Activated T-cell treated with anti-CD3 and anti-CD28 coated beads, Interleukin-2, amount 50 U/mL, for 4 hours (primary cell): ENCODE measurements around the gene ETFA. TPM values are rescaled to one million over a fixed set of nuclear protein-coding genes. Genes with fewer than 3 reads are reported as not detected.

Experiments used
- ATAC-seq, 2 donors: fragments of 200-7000 bp; cut with Tn5 transposase; one replicate each; pipeline ENCODE4 v1.10.0; 2021
- DNase-seq: peaks from one replicate; pipeline ENCODE4 v3.0.0-alpha.2; 2020
- H3K27me3 Mint-ChIP-seq: one replicate; pipeline ENCODE4 v1.8.0; 2021; ENCODE audit warnings: low read depth, mixed read lengths
- H3K36me3 Mint-ChIP-seq: one replicate; pipeline ENCODE4 v1.8.0; 2022; ENCODE audit warnings: mixed read lengths; ENCODE audit not compliant: insufficient read depth
- H3K4me1 Mint-ChIP-seq: one replicate; pipeline ENCODE4 v1.8.0; 2021; ENCODE audit warnings: low read depth, mixed read lengths
- H3K4me3 Mint-ChIP-seq: one replicate; pipeline ENCODE4 v1.8.0; 2021; ENCODE audit warnings: mild to moderate bottlenecking, moderate library complexity, mixed read lengths
- H3K9me3 Mint-ChIP-seq: one replicate; pipeline ENCODE4 v1.8.0; 2021; ENCODE audit warnings: mixed read lengths
- total RNA-seq, 3 donors: library from RNA; stranded (reverse); gene quantifications; one replicate each; pipeline ENCODE4 v1.2.1, GENCODE V29; 2021

Gene ETFA
- total RNA-seq, 3 donors from 2014 or later, result 129 to 145 (median 143) TPM

DNA sequence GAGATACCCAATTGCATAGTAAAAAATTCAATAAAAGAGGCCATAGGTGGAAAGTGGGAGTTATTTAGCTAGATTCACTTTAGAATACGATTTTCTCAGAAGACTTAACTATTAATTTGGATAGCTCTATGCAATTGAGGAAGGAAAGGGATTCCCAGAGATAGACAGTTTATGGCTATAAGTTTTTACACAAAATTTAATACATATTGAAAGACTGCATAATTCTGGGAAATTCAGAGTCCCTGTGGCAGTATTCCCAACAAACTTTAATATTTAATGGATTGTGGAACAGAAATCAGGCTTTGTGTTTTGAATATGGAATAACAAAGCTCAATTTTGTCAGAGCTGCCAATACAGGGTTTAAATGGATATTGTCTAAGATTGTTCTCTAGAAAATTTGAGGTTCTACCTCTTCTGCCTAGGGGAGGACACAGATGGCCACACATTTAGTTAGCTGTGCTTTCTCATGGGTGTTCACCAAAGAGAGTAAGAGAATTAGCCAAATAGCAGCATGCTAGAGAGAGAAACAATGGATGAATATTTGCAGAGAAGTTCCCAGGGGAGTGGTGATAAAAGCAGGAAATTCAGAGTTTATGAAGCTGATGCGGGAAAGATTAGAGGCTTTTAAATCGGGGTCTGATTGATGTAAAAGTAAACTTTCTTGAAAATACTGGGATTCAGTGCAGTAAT is 33.8 kb upstream of the ETFA start:
- no peak for DNase-seq

DNA sequence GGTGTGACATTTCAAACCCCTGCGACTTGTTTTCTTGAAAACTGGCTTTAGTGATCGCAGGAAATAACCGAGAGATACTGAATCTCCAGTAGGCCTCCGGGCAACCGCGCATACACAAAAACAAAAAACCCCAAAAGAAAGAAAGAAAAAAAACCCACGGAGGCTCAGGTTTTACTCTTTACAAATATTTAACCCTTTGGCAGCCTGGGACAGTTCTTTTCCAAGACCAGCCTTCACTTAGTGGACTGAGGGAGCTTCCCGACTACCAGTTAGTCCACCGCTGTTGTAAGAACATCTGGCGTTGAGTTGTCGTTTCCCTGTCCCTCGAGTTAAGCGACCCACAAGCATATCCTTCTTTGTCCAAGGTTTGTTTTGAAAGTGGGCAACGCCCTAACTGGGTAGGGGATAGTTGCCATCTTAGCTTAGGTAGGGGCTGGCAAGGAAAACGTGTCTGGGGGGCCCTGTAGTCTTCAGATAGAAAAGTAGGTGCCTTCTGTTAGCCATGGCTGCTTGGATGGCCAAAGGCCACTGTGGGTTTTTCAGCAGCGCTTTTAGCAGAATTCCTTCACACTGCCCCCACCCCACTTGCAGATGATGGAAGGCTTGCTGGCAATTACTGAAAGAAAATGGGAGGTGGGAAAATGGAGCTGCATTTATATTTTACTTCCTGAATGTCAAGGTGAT is 32.2 kb upstream of the ETFA start:
- DNase-seq, result no peak
- Mint-ChIP-seq H3K4me3 (no peak overlapping the region), H3K4me1 (peaks cover 42% of the 10 kb centered on the region), H3K27me3 (peaks cover 78% of the 10 kb centered on the region), H3K9me3 (no peaks in the 10 kb centered on the region), H3K36me3 (no peaks in the 10 kb centered on the region)
- ATAC-seq, result no peak

More for the DNA sequence above, 33.8 kb upstream of the ETFA start:
- H3K4me1 Mint-ChIP-seq, result peaks cover 30% of the 10 kb centered on the region
- peak overlapping the region; percentile 52 for H3K4me3 Mint-ChIP-seq
- no peak for ATAC-seq
- H3K27me3 Mint-ChIP-seq, result peaks cover 62% of the 10 kb centered on the region
- H3K36me3 Mint-ChIP-seq, result peaks cover 4% of the 10 kb centered on the region
- no peaks in the 10 kb centered on the region for H3K9me3 Mint-ChIP-seq

- ATAC-seq, result no peak
- Mint-ChIP-seq H3K27me3 (peaks cover 74% of the 10 kb centered on the region), H3K9me3 (no peaks in the 10 kb centered on the region), H3K36me3 (no peaks in the 10 kb centered on the region), H3K4me1 (peaks cover 43% of the 10 kb centered on the region), H3K4me3 (no peak overlapping the region)
- DNase-seq, result no peak
These were observed 31.3 kb upstream of the ETFA start for GRCh38 chr15:76342382-76343201.

- peaks cover 77% of the 10 kb centered on the region for H3K27me3 Mint-ChIP-seq
- no peaks in the 10 kb centered on the region for H3K9me3 Mint-ChIP-seq
- DNase-seq (no peak), ATAC-seq (no peak)
- no peaks in the 10 kb centered on the region for H3K36me3 Mint-ChIP-seq
- peaks cover 48% of the 10 kb centered on the region for H3K4me1 Mint-ChIP-seq
- H3K4me3 Mint-ChIP-seq, result peak overlapping the region; percentile 65
These were observed 30.8 kb upstream of the ETFA start for GRCh38 chr15:76342058-76342381.

- DNase-seq (no peak), ATAC-seq (no peak)
- Mint-ChIP-seq H3K27me3 (peaks cover 80% of the 10 kb centered on the region), H3K4me3 (peak overlapping the region; percentile 65), H3K9me3 (no peaks in the 10 kb centered on the region), H3K36me3 (no peaks in the 10 kb centered on the region), H3K4me1 (peaks cover 50% of the 10 kb centered on the region)
These were observed 30.2 kb upstream of the ETFA start for GRCh38 chr15:76341366-76342057.

- Mint-ChIP-seq H3K9me3 (no peaks in the 10 kb centered on the region), H3K36me3 (no peaks in the 10 kb centered on the region), H3K4me3 (peak overlapping the region; percentile 82), H3K4me1 (peaks cover 55% of the 10 kb centered on the region), H3K27me3 (peaks cover 84% of the 10 kb centered on the region)
- ATAC-seq (peak; percentile 59 to 63), DNase-seq (no peak)
These were observed 29.6 kb upstream of the ETFA start for GRCh38 chr15:76340803-76341365.

DNA sequence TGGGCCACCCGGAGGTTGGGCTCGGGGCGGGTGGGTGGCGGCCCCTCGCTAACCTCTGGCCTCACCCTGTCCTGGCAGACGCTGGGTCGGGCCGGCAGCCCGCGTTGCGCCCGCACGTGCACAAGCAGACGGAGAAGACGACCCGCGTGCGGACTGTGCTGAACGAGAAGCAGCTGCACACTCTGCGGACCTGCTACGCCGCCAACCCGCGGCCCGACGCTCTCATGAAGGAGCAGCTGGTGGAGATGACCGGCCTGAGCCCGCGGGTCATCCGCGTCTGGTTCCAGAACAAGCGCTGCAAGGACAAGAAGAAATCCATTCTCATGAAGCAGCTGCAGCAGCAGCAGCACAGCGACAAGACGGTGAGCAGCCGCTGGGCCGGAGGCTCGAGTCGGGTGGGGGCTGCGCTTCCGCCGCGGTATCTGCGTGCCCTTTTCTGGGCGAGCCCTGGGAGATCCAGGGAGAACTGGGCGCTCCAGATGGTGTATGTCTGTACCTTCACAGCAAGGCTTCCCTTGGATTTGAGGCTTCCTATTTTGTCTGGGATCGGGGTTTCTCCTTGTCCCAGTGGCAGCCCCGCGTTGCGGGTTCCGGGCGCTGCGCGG is 29.0 kb upstream of the ETFA start:
- H3K27me3 Mint-ChIP-seq, result peaks cover 84% of the 10 kb centered on the region
- no peaks in the 10 kb centered on the region for H3K36me3 Mint-ChIP-seq
- no peaks in the 10 kb centered on the region for H3K9me3 Mint-ChIP-seq
- DNase-seq, result no peak
- ATAC-seq, result peak; percentile 18 to 25
- peak overlapping the region; percentile 82 for H3K4me3 Mint-ChIP-seq
- H3K4me1 Mint-ChIP-seq, result peaks cover 56% of the 10 kb centered on the region

DNA sequence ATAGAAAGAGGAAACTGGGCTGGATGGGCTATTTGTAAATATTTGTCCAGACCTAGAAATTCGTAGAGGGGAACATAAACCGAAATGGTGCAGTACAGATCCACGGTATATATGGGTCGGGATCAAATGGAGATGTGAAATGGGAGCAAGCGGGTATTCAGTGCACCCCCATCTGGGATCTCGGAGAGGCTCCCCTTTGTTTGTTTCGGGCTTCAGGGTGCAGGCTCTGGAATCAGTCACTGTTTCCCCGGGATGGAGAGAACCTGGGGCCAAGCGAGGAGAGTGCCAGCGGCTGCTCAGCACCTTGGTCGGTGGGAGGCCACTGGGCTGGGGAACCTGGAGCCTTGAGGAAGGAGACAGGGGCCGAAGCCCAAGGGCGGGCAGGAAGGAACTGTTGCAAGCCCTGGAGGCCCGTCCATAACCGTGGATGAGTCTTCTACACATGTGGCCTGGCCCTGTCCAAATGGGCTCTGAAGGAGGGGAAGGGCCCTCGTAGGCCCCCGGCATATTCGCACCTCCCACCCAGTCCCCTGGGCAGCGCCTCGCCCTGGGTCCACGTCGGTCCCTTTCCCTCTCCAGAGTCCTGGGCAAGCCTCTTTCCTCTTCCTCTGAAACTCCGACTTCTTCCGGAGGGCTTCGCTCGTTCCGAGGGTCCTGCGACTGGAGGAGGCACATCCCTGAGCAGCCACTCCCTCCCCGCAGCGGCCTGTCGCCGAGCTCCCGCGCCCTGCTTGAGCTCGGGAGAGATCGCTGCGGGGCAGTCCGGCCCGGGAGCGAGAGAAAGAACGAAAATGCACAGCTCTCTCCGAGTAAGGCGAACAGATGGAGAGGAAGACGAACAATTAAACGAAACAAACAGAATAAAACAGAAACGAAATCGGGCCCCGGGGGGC is 28.3 kb upstream of the ETFA start:
- ATAC-seq (peak; percentile 3 to 11), DNase-seq (no peak)
- H3K36me3 Mint-ChIP-seq, result no peaks in the 10 kb centered on the region
- H3K4me1 Mint-ChIP-seq, result peaks cover 57% of the 10 kb centered on the region
- no peaks in the 10 kb centered on the region for H3K9me3 Mint-ChIP-seq
- H3K27me3 Mint-ChIP-seq, result peaks cover 84% of the 10 kb centered on the region
- peak overlapping the region; percentile 82 for H3K4me3 Mint-ChIP-seq

- ATAC-seq, result no peak
- peaks cover 84% of the 10 kb centered on the region for H3K27me3 Mint-ChIP-seq
- H3K4me1 Mint-ChIP-seq, result peaks cover 57% of the 10 kb centered on the region
- DNase-seq, result no peak
- H3K9me3 Mint-ChIP-seq, result no peaks in the 10 kb centered on the region
- peak overlapping the region; percentile 2 for H3K4me3 Mint-ChIP-seq
- H3K36me3 Mint-ChIP-seq, result no peaks in the 10 kb centered on the region
These were observed 27.4 kb upstream of the ETFA start for GRCh38 chr15:76338486-76339304.

GRCh38 chr15:76337696-76338485 is 26.6 kb upstream of the ETFA start:
- peak; percentile 13 for ATAC-seq
- Mint-ChIP-seq H3K4me1 (peaks cover 54% of the 10 kb centered on the region), H3K27me3 (peaks cover 85% of the 10 kb centered on the region), H3K36me3 (no peaks in the 10 kb centered on the region), H3K9me3 (no peaks in the 10 kb centered on the region), H3K4me3 (peak overlapping the region; percentile 77)
- no peak for DNase-seq

- H3K9me3 Mint-ChIP-seq, result no peaks in the 10 kb centered on the region
- no peak for ATAC-seq
- DNase-seq, result no peak
- peaks cover 88% of the 10 kb centered on the region for H3K27me3 Mint-ChIP-seq
- no peaks in the 10 kb centered on the region for H3K36me3 Mint-ChIP-seq
- peaks cover 53% of the 10 kb centered on the region for H3K4me1 Mint-ChIP-seq
- H3K4me3 Mint-ChIP-seq, result peak overlapping the region; percentile 77
These were observed 25.9 kb upstream of the ETFA start for GRCh38 chr15:76337059-76337695.
